Measurements from ENCODE around the gene YTHDC1.

Gene YTHDC1

GRCh38 chr4:68326141-68326540 lies 23.7 kb downstream of the YTHDC1 start:
- DNase-seq (ENCODE audit: low read depth) = peak; percentile 15
- H3K4me3 ChIP-seq (ENCODE audit: low read length) = no peak overlapping the region
- TF ChIP-seq CTCF (conservative IDR thresholded peaks at IDR 0.05; ENCODE audit: low read length) = no peak

GRCh38 chr4:68324519-68325262 lies 25.2 kb downstream of the YTHDC1 start:
- no peak overlapping the region for H3K4me3 ChIP-seq (ENCODE audit: low read length)
- TF ChIP-seq CTCF (conservative IDR thresholded peaks at IDR 0.05; ENCODE audit: low read length) = no peak
- no peak for DNase-seq (ENCODE audit: low read depth)

- no peak overlapping the region for H3K4me3 ChIP-seq (ENCODE audit: low read length)
- DNase-seq (ENCODE audit: low read depth) = no peak
- no peak for TF ChIP-seq CTCF (conservative IDR thresholded peaks at IDR 0.05; ENCODE audit: low read length)
Measured at GRCh38 chr4:68319040-68319439, 30.9 kb downstream of the YTHDC1 start.

- no peak overlapping the region for H3K4me3 ChIP-seq (ENCODE audit: low read length)
- no peak for DNase-seq (ENCODE audit: low read depth)
- no peak for TF ChIP-seq CTCF (conservative IDR thresholded peaks at IDR 0.05; ENCODE audit: low read length)
Measured at GRCh38 chr4:68316193-68316969, 33.5 kb downstream of the YTHDC1 start.

- DNase-seq (ENCODE audit: low read depth) = no peak
- no peak for TF ChIP-seq CTCF (conservative IDR thresholded peaks at IDR 0.05; ENCODE audit: low read length)
- H3K4me3 ChIP-seq (ENCODE audit: low read length) = no peak overlapping the region
Measured at GRCh38 chr4:68310651-68311247, 39.1 kb downstream of the YTHDC1 start.

GRCh38 chr4:68304731-68305130 lies 45.2 kb downstream of the YTHDC1 start:
- no peak for TF ChIP-seq CTCF (conservative IDR thresholded peaks at IDR 0.05; ENCODE audit: low read length)
- H3K4me3 ChIP-seq (ENCODE audit: low read length) = no peak overlapping the region
- no peak for DNase-seq (ENCODE audit: low read depth)
